Measurements from ENCODE around the gene ARHGAP26.
"Not testable (repeated sequence)": the region's sequence is repeated elsewhere in the genome, so short reads cannot be mapped to it uniquely, and the experiment has no call there.

Gene ARHGAP26

DNA sequence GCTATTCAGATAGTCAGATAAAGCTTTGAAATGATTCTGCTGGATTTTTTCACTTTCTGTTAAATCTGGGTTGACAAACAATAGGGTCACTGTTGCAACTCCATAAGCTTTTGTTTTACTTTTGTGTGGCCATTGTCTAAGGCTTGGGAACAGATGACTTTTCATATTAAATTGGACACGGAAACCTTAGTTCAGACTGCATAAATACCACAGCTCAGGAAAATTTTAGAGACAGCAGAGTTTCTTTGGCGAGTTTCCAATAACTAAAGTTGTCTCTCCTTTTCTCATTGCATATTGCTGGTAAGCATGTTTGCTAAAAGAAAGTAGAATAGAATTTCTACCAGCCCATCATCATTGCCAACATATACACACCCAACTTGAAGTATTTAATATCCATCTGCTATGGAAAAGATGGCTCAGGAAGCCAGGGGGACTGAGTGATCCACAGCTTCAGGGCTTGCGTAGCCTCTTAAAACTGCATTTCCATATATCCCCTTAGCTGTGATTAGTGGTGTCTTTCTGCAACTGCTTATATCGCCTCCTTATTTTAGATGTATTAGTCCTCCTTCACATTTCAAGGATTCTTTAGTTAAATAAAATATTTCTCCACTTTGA is 168.2 kb downstream of the ARHGAP26 start:
- ATAC-seq, result no peak

DNA sequence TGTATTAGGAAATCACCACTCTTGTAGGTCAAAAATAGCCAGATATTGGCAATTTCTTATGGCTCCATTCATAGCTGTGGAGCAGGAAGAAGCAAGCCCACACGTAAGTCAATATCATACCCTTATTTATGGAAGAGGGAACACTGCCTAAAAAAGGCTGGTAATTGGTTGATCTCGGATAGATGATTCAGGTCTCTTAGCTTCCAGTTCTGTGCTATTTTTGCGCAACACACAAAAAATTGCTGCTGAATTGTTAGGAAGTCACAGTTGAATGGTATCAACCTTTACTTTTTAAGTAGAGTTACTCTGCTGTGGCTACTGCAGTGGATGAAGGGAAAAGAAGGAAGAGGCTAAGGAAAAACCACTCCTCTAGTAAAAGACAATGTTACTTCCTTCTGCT is 168.8 kb downstream of the ARHGAP26 start:
- no peak for ATAC-seq

DNA sequence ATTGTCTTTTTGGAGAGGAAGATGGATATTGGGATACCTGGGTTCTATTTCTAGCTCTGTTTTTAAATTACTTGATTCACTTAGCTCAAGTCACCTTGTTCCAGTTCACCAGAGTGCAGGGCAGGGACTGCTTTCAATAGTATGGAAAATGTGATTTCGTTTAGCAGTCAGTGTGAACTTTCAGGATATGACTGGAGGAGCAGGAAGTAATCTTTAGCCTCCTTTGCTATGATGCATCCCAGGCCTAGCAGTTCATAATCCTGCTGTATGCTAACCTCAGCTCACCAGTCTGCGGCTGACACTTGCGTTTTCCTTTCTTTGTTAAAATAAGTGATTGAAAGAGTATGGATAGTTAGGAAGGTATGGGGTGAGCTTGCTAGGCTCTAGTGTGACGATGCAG is 169.7 kb downstream of the ARHGAP26 start:
- ATAC-seq, result no peak

DNA sequence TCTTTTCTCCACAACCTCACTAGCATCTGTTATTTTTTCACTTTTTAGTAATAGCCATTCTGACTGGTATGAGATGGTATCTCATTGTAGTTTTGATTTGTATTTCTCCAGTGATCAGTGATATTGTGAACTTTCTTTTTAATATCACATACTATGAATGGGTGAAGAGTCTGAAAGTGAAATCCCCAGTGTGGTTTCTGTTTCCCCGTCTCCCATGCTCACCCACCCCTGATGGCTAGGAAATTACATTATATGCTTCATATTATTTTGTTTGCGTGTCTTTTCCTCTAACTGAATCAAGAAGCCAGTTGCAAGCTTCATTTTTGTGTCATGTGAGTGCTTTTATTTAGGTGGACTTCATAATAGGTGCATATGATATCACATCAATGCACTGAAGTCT is 171.1 kb downstream of the ARHGAP26 start:
- ATAC-seq, result no peak

DNA sequence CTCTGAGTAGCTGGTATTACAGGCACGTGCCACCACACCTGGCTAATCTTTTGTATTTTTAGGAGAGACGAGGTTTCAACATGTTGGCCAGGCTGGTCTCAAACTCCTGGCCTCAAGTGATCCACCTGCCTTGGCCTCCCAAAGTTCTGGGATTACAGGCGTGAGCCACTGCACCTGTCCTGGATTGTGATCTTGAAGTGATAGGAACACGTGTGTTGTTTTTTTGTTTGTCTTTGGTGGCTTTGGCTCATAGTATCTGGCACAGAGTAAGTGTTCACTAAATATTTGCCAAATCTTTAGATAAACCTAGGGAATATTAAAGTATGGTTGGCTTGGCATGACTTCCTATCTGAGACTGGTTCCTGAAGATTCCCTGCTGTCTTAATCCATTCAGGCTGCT is 172.7 kb downstream of the ARHGAP26 start:
- ATAC-seq, result no peak

DNA sequence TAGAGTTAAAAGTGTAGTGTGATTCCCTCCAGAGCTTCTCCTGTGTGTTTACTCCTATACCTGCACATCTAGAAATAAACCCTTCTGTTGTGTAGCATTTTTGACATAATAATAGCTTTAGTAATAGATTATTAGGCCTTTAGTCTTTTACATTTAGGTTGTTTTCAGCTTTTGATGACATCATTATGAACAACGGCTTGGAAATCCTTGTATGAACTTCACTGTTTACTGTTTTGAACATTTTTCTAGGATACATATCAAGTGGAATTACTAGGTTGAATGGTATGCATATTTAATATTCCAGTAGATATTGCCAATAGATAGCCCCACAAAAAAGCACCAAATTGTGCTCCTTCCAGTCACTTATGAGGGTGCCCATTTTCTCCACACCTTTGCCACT is 174.0 kb downstream of the ARHGAP26 start:
- no peak for ATAC-seq

DNA sequence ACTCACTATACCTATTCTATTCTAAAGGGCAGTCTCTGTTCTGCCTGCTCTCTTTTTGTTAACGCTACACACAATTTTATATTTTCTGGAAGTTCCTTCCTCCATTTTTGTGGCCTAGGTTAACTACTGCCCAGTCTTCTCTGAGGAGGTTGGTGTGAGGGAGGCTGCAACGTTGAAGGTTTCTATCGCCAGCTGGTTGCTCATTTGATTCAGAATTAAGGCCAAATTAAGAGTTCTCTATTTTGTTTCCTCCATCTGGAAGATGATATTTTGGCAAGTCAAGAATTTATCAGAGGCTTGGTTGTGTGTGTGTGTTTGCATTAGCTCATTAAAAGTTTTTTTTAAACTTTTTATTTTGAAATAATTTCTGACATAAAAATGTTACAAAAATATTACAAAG is 175.1 kb downstream of the ARHGAP26 start:
- ATAC-seq, result no peak

DNA sequence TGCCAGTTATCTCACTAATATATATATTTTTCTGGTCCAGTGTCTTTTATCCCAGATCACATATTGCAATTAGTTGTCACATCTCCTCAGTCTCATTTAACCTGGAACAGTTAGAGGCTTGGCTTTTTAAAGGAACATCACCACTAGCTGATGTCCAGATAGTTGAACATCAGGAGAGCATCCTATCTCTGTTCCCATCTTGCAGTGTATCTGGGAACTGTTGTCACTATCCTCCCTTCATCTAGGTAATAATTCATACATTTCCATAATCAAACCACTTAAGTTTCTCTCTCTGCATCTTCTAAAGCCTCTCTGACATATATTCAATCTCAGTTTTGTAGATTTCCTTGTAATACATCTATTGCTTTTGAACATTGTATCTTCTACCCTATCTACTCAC is 175.7 kb downstream of the ARHGAP26 start:
- ATAC-seq, result no peak

DNA sequence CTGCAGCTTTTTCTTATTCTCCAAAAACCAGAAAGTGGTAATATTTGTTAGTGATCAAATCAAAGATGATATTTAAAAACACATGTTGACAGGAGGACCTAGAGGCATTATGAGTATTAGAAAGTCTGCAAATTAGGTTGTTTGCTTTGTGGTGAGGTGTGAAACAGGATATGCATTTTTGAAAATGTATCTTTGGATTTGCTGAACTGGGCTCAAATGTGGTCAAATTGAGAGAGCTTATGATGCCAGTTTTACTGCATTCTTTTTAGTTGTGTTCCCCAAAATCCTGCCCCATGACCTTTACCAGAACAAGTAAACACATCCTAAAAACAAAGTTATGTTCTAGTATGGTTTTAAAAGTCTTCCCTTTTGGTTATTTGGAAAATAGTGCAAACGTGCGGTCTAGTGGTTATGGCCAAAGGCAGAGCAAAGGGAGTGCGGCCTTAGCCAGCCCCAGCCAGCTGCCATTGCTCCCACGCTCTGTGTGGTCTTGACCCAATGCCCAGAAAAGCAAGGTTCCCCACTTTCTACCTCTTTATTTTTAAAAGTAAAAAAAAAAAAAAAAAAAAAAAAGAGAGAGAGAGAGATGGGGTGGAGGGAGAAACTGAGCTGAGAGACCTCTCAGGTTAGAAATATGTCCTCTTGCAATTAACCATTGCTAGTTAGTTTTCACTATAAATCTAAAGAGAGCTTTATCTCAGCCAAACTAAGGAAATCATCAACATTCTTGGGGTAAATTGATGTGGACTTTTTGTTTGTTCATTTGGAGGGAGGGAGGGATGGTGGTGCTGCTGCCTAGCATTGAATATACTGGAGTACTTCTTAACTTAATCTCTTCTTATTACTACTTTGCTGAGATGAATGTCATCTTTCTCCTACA is 176.6 kb downstream of the ARHGAP26 start:
- ATAC-seq, result no peak

DNA sequence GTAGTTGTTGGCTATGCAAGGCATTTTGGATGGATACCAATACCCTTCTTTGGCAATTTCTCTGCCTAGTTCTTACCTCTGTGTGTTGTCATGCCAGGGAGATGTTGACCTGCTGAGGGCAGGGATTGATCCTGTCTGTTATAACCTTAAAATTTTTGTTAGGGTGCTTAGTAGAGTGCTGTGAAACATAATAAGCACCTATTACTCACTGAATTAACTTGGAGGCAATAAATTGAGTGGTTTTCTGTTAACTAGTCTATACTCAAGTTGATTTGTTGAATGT is 177.2 kb downstream of the ARHGAP26 start:
- ATAC-seq, result no peak

DNA sequence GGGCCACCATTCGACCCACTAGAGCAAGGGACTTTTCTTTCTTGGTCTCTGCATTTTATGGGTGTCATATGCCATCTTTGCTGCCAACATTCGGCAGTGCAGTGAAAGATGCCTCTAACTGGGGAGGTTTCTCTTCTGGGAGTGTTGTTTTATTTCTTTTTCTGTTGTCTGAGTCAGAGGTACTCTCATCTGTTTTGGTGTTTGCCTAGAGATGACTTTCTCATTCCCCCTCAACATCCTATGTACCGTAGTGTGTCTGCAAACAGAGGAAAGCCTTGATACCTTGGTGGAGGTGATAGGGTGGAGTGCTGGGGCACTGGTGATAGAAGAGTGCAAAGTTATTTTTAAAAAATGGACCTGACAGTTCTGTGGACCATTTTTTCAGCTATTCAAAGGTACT is 182.1 kb downstream of the ARHGAP26 start:
- no peak for ATAC-seq

DNA sequence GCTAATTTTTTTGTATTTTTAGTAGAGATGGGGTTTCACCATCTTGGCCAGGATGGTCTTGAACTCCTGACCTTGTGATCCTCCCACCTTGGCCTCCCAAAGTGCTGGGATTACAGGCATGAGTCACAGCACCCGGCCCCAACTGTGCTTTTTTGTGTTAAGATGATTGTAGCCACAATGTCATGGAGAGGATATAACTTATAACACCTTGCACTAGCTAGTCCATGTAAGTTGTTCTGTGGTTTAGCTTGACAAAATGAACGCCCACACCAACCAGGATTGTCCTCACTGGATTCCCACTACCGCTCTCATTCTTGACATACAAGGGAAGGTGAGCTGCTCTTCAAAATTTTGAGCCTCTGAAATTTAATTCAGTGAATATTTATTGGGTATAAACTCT is 182.7 kb downstream of the ARHGAP26 start:
- ATAC-seq, result not testable (repeated sequence)

DNA sequence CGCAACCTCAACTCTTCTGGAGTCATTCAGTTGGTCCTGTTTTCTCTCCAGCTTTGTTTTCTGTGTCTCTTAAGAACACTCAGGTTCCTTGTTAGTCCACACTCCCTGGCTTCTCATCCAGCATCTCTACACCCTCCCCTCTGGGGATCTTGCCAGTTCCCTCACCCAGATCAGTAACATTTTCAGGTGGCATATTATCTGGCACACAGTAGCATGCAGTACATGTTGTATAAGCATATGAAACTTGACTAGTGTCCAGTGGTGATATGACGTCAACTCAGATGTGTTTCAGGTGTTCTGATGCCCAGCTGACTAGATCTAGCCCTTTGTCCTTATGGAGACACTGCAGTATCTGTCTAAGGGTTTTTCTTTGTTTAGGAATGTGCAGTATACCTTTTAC is 184.3 kb downstream of the ARHGAP26 start:
- no peak for ATAC-seq

DNA sequence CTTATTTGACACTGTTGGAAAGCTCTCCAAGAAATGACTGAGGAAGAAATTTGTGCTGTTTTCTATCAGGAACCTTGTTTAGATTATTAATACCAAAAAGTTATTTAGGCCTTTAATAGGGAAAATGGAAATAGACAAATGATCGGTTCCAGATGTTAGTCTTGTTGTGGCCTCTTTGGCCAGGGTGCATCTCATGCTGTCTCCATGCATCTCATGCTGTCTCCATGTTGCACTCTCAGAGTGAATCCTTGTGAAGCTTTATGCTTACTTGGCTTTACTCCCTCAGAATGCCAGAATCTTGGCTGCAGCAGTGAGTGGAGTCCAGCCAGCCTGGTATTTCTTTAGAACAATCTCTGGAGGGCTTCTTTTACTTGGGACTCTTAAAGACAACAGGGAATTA is 185.5 kb downstream of the ARHGAP26 start:
- no peak for ATAC-seq

DNA sequence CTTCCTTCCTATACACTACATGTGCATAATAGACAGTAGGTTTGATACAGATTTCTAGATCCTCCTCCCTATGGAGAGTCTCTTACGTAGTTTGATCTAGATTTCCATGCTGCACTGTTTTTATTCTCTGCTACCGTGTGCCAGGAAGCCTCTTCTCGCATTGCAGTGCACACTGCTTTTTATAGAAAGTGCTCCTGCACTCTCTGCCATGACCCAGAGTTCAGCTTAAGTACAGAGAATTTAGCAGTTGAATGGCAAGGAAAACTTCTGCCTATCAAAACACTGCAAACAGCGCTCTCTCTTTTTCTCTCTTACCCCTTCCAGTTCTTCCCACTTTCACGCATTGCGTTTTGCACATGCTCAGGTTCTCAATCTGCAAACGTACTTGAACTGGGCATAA is 187.4 kb downstream of the ARHGAP26 start:
- ATAC-seq, result no peak

DNA sequence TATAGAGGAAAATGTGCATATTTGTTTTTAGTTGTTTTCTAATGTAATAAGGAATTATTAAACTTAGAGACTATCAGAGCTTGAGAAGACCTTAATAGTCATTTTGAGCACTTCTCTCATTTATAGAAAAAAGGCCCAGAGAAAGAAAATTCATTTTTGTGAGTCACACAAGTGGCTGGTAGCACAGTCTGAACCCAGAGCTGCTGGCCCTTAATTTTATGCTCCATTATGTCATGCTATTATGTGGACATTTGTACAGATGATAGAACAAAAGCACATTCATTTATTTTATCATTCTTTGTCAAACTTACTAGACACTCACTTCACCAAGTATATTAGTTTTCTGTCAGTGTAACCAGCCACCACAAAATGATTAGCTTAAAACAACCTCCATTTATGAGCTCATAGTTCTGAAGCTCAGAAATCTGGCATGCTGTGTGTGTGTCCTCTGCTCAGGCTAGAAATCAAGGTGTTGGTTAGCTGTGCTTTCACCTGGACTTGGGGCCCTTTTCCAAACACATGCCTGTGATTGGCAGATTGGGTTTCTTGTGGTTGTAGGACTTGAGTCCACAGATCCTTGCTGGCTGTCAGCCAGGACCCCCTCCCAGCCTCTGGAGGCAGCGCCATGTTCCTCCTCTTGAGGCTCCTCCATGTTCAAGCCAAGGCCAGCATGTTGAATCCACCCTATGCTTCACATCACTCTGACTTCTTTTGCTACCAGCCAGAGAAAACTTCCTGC is 188.9 kb downstream of the ARHGAP26 start:
- ATAC-seq, result peak in 1 of 2 donors; percentile 41

DNA sequence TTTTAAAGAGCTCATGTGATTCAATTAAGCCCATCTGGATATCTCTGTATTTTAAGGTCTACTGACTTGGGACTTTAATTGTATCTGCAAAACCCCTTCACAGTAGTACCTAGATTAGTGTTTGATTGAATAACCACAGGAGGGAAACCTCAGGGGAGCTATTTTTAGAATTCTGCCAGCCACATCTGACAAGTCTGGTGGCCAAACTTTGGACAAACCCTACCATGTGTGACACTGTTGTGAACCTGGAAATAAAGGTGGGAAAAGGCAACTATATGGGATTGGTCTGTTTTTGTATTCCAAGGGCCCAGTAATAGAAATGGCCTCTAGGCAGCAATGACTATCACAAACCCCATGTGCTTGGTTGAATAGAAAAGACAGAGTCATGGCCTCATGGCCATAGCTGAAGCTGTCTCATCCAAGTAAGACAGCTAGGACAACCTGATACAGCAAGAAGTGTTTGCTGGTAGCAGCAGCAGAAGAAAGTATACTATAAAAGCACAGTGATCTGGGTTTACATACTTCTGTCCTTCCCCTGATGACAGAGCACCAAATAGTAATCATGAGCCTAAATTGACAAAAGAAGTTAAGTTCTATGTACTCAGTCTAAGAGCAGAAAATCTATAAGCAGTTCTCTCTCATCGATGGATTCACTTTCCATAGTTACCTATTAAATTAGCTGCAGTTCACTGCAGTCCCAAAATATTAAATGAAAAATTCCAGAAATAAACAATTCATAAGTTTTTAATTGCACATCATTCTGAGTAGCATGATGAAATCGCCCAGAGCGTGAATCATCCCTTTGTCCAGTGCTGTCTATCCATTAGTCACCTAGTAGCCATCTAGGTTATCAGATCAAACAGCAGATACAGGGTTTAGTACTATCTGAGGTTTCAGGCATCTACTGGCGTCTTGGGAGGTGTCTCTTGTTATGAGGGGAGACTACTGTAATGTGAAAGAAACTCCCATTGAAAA is 189.8 kb downstream of the ARHGAP26 start:
- peak in 1 of 2 donors; percentile 33 for ATAC-seq

DNA sequence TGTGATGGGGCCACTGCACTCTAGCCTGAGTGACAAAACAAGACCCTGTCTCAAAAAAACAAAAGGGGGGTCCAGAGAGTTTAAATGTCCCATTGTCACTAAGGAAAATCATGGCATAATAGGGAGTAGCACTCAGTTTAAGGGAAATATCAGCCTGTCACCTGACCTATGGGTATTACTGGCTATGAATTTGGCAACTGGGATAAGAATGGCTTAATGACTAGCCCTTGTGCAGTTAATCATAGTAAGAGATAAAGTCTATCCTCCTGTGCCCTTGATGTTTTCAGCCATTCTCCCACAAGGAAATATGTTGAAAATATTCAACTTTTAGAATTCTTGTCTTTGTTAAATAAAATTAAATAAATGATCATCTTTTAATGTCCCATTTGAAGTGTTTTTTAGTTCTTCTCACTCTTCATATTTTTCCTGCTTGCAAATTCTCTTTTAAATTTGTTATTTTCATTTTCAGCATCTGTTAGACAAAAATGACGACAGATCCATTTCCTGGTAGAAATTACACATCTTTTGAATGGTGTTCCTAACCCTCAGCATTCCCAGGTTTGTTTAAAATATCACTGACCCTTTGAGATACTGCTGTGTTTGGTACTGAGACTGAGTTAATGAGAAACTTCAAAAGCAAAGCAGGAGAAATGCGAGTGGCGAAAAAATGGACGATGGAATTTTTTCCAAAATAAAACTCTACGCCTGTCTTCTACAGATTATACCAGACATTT is 191.4 kb downstream of the ARHGAP26 start:
- ATAC-seq, result no peak

DNA sequence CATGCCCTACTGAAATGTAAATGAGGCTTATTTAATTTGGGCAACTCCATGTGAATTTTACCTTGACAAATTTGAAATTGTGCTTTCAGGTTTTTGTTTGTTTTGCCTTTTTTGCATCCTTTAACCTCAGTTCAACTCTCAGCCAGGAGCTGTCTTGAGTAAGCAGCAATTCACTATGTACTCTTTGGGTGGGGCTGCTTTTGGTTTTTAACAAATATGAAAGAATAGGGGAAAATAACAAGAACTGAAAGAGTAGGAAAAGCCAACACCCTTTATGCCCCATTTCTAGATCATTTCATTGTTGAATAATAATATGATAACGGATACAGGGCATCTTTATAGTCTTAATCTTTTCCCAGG is 192.0 kb downstream of the ARHGAP26 start:
- ATAC-seq, result no peak

DNA sequence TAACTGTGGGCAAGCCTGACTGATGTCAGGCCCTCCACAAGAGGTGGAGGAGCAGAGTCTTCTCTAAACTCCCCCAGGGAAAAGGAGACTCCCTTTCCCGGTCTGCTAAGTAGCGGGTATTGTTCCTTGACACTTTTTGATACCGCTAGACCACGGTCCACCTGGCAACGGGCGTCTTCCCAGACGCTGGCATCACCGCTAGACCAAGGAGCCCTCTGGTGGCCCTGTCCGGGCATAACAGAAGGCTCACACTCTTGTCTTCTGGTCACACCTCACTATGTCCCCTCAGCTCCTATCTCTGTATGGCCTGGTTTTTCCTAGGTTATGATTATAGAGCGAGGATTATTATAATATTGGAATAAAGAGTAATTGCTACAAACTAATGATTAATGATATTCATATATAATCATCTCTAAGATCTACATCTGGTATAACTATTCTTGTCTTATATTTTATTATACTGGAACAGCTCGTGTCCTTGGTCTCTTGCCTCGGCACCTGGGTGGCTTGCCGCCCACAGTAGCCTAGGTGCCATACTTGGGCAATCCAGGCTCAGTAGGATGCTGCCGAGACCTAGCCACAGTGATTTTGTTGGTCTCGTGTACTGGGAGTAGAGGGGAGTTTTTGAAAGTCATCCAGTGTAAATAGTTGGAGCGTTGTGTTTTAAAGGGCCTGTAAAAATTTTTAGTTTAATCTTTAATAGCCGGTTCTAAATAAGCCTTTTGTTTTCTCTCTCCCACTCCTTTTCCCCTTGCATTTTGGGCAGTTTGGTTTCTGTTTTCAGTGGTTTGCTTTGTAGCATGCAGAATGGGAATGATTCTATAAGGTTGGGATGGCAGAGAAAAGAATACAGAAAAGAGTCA is 195.3 kb downstream of the ARHGAP26 start:
- ATAC-seq, result not testable (repeated sequence)

DNA sequence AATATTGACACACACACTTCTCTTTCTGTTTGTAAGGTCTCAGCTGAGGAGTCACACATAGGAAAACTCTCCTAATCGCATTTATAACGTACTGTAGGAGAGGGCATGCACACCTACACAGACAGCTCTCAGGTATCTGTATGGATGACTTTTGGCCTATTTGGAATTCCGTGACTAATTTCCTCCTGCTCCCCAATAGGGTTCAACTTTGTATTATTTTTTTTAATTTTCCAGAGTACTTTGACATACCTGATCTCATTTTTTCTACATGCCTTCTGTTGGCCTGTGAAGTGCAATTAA is 195.9 kb downstream of the ARHGAP26 start:
- no peak for ATAC-seq
